LNCaP clone FGC (cell line): ENCODE results near the gene SLC26A6.

ENCODE experiments used
- DNase-seq: peaks from one replicate; pipeline ENCODE4 v3.0.0-alpha.2; 2011; ENCODE audit warnings: low read depth
- H3K4me3 ChIP-seq: 2 replicates; pipeline ENCODE4 v1.5.1; 2011; ENCODE audit warnings: mild to moderate bottlenecking, low read depth, low read length, control low read depth
- TF ChIP-seq, protein P1 (sequence below): IDR thresholded peaks from 2 replicates; pipeline ENCODE4 v1.5.1; 2012; ENCODE audit warnings: mild to moderate bottlenecking; ENCODE audit not compliant: control insufficient read depth, insufficient read depth; ENCODE audit errors: extremely low read depth

The SLC26A6 gene

DNA sequence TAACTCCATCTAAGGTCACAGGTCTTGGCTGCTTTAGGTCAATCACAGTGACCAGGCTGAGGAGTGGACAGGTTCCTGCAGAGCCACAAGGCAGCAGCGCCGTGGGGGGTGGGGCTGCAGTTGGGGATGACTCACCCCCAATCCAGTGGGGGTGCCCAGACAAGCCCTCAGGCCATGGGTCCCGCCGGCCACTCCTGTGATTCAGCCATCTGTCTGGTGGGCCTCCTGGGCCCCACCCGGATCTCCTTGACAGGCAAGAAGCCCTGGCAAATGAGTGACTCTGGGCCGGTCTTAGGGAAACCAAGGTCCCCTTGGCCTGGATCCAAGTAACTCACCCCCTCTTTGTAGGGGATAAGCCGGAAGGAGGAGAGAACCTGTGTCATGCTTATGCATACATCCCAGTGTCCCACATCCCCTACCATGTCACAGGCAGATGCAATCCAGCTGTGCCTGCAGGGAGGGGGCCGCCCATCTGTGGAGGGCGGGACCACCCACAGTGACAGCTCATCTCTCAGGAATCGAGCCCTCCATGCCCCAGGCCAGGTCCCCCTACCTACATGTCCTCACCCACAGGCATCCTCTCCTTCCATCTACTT lies 39.6 kb downstream of the SLC26A6 start:
- DNase-seq: no peak
- no peak overlapping the region for H3K4me3 ChIP-seq
- TF ChIP-seq, protein P1, sequence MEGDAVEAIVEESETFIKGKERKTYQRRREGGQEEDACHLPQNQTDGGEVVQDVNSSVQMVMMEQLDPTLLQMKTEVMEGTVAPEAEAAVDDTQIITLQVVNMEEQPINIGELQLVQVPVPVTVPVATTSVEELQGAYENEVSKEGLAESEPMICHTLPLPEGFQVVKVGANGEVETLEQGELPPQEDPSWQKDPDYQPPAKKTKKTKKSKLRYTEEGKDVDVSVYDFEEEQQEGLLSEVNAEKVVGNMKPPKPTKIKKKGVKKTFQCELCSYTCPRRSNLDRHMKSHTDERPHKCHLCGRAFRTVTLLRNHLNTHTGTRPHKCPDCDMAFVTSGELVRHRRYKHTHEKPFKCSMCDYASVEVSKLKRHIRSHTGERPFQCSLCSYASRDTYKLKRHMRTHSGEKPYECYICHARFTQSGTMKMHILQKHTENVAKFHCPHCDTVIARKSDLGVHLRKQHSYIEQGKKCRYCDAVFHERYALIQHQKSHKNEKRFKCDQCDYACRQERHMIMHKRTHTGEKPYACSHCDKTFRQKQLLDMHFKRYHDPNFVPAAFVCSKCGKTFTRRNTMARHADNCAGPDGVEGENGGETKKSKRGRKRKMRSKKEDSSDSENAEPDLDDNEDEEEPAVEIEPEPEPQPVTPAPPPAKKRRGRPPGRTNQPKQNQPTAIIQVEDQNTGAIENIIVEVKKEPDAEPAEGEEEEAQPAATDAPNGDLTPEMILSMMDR: no peak

DNA sequence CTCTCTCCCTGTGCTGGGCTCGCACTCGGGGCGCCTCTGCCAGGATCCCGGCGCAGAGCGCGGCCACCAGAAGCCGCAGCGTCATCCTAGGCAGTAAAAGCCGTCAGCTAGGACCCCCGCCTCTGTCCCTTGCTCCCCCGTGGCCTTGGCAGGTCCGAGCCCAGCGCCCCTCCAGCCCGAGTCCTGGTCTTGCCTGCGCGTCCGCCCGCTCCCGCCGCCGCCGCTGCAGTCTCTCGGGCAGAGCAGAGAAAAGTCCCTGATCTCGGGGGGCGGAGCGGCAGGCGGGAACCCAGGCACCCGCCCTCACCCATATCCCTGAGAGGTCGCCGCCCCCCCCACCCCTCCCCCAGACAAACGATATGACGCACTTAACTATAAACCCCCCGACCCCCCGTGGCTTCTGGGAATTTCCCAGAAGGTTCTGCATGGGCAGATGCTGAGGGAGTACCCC lies 40.2 kb downstream of the SLC26A6 start, which contains the start of gene COL7A1:
Gene COL7A1 (minus strand): TSS at position 255 of the 451 bp plus-strand sequence. CDS start 170 bp downstream, at position 85.
- H3K4me3 ChIP-seq: no peak within 1 kb of the TSS
- TF ChIP-seq, protein P1: no peak
- no peak for DNase-seq

DNA sequence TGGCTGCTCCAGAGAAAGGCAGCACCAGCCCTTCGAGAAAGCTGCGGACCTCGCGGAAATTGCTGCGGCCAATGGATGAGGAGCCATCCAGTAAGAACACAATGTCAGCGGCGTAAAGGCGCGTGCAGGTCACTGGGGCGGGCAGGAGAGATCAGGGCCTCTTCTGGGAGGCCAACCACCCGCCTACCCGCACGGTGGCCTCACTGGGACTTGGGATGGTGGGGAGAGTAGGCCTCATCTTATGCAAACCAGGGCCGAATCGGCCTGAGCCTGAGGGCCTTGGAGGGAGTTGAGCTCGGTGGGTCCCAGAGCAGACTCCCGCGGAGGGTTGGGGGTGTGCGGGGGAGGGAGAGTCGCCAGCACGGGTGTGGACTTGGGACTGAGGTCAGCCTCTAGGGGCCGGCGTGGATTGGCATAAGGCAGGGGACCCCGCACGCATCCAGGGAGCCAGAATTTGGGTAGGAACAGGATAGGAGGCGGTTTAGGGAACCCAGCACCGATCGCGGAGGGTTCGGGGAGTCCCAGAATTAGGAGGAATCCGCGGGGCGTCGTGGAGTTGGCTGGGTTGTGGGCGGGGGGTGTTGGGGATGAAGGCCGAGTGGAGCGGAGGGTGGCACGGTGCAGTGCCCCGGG lies 40.7 kb downstream of the SLC26A6 start:
- DNase-seq: no peak
- TF ChIP-seq, protein P1: no peak
- H3K4me3 ChIP-seq: no peak overlapping the region

DNA sequence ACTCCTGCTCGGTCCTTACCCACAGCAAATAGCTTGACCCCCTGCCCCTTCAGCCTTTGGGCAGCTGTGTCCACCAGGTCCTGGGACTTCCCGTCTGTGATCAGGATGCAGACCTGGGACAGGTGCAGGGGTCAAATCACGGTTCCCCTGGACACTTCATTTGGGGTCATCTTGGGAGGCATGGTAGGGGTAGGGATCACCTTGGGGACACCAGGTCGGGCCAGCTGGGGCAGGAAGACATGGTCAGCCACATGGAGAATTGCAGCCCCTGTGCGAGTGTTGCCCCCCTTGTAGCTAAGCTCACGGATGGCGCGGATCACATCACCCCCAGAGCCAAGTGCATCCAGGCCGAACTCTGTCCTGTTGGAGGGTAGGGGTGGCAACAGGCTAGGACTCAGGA lies 41.9 kb downstream of the SLC26A6 start:
- no peak for DNase-seq
- TF ChIP-seq, protein P1: no peak
- no peak overlapping the region for H3K4me3 ChIP-seq

DNA sequence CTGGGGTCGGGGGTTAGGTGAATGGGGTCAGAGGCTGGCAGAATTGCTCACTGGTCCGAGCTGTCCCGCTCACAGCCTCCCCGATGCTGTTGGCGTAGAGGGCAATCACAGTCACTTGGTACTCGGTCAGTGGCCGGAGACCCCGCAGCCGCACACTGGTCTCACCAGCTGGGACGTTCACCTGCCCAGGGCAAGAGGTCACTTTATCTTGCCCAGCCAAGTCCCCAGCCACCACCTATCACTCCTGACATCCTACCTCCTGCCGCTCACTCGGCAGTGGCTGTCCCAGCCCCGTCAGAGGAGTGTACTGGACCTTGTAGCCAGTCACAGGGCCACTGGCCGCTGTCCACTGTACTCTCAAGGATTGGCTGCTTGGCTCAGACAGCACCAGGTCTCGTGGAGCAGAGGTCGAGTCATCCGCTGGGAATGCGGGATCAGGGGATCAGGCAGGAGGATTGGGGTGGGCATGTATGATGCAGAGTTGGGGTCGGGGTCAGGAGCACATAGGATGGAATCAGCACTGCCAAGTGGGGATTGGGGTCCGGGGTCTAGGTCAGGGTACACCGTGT lies 42.7 kb downstream of the SLC26A6 start:
- no peak overlapping the region for H3K4me3 ChIP-seq
- TF ChIP-seq, protein P1: no peak

DNA sequence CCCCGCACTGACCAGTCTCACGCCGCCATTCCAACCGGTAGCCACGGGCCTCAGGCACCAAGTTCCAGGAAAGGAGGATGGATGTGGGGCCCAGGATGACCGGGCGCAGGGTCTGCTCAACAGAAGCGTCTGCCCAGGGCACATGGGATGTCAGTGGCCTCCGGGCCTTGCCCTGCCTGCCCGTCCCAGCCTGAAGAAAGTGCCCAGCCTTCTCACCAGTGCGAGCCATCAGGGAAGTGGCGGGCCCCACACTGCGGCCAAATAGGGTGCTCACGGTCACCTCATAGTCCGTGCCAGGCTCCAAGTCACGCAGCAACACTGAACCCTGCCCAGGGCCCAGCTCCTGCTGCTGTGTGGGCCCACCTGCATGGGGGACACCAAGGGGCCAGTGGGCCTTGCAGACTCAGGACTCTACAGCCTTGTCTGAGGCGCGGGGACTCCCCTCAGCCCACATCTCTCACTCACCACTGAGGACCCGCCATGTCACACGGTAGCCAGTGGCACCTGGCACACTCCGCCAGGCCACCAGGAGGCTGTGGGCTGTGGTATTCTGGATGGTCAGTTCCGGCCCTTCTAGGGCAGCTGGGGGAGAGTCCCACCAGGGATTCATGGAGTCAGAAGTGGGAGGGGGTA lies 43.3 kb downstream of the SLC26A6 start:
- H3K4me3 ChIP-seq: no peak overlapping the region
- TF ChIP-seq, protein P1: no peak
- no peak for DNase-seq

More for the DNA sequence above, 42.7 kb downstream of the SLC26A6 start:
- DNase-seq: no peak
